Transverse colon (tissue), 3 donors: ENCODE measurements around the gene PPARA.

Experiments used
- POLR2A ChIP-seq: fragments of 450-650 bp; IDR thresholded peaks from one replicate; pipeline ENCODE4 v1.6.1; 2016; ENCODE audit warnings: antibody characterized with exemption, mild to moderate bottlenecking, moderate library complexity
- TF ChIP-seq, protein P1 (sequence below), 5 experiments: fragments of 200-600 bp in 3 of 5; fragments of 450-650 bp in 2 of 5; sonication (generic) in 3 of 5; IDR thresholded peaks; 1 replicate in 2 of 5; 2 replicates in 3 of 5; pipeline ENCODE4 v1.5.1; 2016 to 2017; ENCODE audit warnings: antibody characterized with exemption in 5 of 5, inconsistent platforms in 3 of 5, mild to moderate bottlenecking in 2 of 5, moderate library complexity in 1 of 5

DNA sequence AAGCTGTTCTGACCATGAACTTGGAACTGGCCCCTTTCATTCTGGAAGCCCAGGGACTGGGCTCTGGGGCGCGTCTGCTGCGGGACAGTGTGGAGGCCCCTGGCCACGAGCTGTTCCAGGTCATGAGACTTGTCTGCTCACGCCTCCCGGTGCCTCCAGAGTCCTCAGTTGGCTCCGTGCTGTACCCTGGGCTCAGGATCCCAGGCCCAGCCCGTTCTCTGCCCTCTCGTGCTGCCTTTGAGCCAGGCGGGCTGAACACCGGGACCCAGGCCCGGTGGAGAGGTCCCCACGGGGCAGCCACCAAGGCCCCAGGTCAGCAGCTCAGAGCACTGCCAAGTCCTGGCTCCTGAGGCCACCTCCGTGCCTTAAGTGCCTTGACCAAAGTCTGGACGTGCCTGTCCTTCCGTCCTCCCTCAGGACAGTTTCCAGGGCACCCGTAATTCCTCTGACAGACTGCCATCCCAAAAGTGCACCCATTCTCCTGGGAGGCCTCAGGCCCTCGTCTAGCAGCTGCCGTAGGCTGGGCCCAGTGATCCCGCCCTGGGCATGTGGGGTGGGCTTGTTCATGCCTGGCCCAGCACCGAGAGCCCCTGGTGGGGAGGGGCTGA is 36.3 kb upstream of the PPARA start:
- no peak for TF ChIP-seq POLR2A
- TF ChIP-seq, protein P1, sequence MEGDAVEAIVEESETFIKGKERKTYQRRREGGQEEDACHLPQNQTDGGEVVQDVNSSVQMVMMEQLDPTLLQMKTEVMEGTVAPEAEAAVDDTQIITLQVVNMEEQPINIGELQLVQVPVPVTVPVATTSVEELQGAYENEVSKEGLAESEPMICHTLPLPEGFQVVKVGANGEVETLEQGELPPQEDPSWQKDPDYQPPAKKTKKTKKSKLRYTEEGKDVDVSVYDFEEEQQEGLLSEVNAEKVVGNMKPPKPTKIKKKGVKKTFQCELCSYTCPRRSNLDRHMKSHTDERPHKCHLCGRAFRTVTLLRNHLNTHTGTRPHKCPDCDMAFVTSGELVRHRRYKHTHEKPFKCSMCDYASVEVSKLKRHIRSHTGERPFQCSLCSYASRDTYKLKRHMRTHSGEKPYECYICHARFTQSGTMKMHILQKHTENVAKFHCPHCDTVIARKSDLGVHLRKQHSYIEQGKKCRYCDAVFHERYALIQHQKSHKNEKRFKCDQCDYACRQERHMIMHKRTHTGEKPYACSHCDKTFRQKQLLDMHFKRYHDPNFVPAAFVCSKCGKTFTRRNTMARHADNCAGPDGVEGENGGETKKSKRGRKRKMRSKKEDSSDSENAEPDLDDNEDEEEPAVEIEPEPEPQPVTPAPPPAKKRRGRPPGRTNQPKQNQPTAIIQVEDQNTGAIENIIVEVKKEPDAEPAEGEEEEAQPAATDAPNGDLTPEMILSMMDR (IDR thresholded peaks at IDR 0.05), result no peak
